Coronary artery (tissue), 2 donors: ENCODE results near the gene ARRDC3.
"Not testable (repeated sequence)": the region's sequence is repeated elsewhere in the genome, so short reads cannot be mapped to it uniquely, and the experiment has no call there.

ENCODE experiments used
- DNase-seq: peaks from one replicate; pipeline ENCODE4 v3.0.0-alpha.2; 2017; ENCODE audit warnings: low spot score
- H3K27ac ChIP-seq, 2 donors: fragments of 200-600 bp; sonication (generic); one replicate each; pipeline ENCODE4 v1.5.1; 2016 to 2019
- H3K4me3 ChIP-seq: fragments of 200-600 bp; sonication (generic); 2 replicates; pipeline ENCODE4 v1.5.1; 2016; ENCODE audit warnings: mild to moderate bottlenecking, moderate library complexity
- CTCF ChIP-seq: fragments of 200-600 bp; sonication (generic); IDR thresholded peaks from one replicate; pipeline ENCODE4 v1.5.1; 2019; ENCODE audit warnings: antibody characterized with exemption

Gene ARRDC3

GRCh38 chr5:91361055-91361701 lies 21.9 kb downstream of the ARRDC3 start:
- no peak for DNase-seq
- H3K4me3 ChIP-seq, result no peak overlapping the region
- TF ChIP-seq CTCF, result no peak
- no peak overlapping the region for H3K27ac ChIP-seq

- Histone ChIP-seq H3K4me3 (no peak overlapping the region), H3K27ac (no peak overlapping the region)
- no peak for TF ChIP-seq CTCF
- no peak for DNase-seq
Measured at GRCh38 chr5:91359962-91360609, 23.0 kb downstream of the ARRDC3 start.

GRCh38 chr5:91357806-91358205 lies 25.3 kb downstream of the ARRDC3 start:
- Histone ChIP-seq H3K4me3 (no peak overlapping the region), H3K27ac (no peak overlapping the region)
- DNase-seq, result no peak
- TF ChIP-seq CTCF, result no peak

GRCh38 chr5:91357012-91357634 lies 26.0 kb downstream of the ARRDC3 start:
- no peak for DNase-seq
- no peak for TF ChIP-seq CTCF
- no peak overlapping the region for H3K4me3 ChIP-seq
- H3K27ac ChIP-seq, result no peak overlapping the region

GRCh38 chr5:91354867-91355266 lies 28.2 kb downstream of the ARRDC3 start:
- H3K27ac ChIP-seq, DNase-seq: not testable (repeated sequence)

GRCh38 chr5:91352831-91353695 lies 30.1 kb downstream of the ARRDC3 start:
- Histone ChIP-seq H3K27ac (no peak overlapping the region), H3K4me3 (no peak overlapping the region)
- no peak for DNase-seq
- TF ChIP-seq CTCF, result no peak

More at GRCh38 chr5:91354867-91355266, 28.2 kb downstream of the ARRDC3 start:
- H3K4me3 ChIP-seq, result not testable (repeated sequence)

GRCh38 chr5:91345461-91345860 lies 37.7 kb downstream of the ARRDC3 start:
- no peak for DNase-seq
- TF ChIP-seq CTCF, result no peak
- Histone ChIP-seq H3K4me3 (no peak overlapping the region), H3K27ac (no peak overlapping the region)

GRCh38 chr5:91344661-91345200 lies 38.4 kb downstream of the ARRDC3 start:
- DNase-seq, H3K4me3 ChIP-seq, H3K27ac ChIP-seq: not testable (repeated sequence)
